ENCODE measurements around the gene BRIX1.
"Not testable (repeated sequence)": the region's sequence is repeated elsewhere in the genome, so short reads cannot be mapped to it uniquely, and the experiment has no call there.

BRIX1 gene

GRCh38 chr5:34971655-34972054 lies 56.1 kb downstream of the BRIX1 start:
- DNase-seq: not testable (repeated sequence)
